Aorta (tissue), 5 donors: Measurements from ENCODE around the gene DMTF1. TPM values are rescaled to one million over a fixed set of nuclear protein-coding genes. Genes with fewer than 3 reads are reported as not detected.
"Not testable (repeated sequence)": the region's sequence is repeated elsewhere in the genome, so short reads cannot be mapped to it uniquely, and the experiment has no call there.

Experiments used
- ATAC-seq: fragments of 200-7000 bp; cut with Tn5 transposase; one replicate; pipeline ENCODE4 v1.9.1; 2022; ENCODE audit warnings: moderate library complexity; ENCODE audit not compliant: low FRiP score
- DNase-seq, 2 donors: peaks; one replicate each; pipeline ENCODE4 v3.0.0-alpha.2; 2020
- H3K27ac ChIP-seq, 2 donors: one replicate each; pipeline ENCODE4 v1.5.1; 2013; ENCODE audit warnings: low read length in 2 of 2, mild to moderate bottlenecking in 2 of 2, moderate library complexity in 2 of 2, control low read depth in 1 of 2, inconsistent platforms in 1 of 2, low read depth in 1 of 2
- H3K27me3 ChIP-seq, 2 donors: one replicate each; pipeline ENCODE4 v1.6.1; 2013; ENCODE audit warnings: control low read depth in 1 of 2, low read length in 1 of 2, mild to moderate bottlenecking in 1 of 2, moderate library complexity in 1 of 2; ENCODE audit not compliant: insufficient read depth in 2 of 2, control insufficient read depth in 1 of 2
- H3K36me3 ChIP-seq, 2 donors: one replicate each; pipeline ENCODE4 v1.6.1; 2013; ENCODE audit warnings: control low read depth in 1 of 2, low read length in 1 of 2, mild to moderate bottlenecking in 1 of 2; ENCODE audit not compliant: insufficient read depth in 2 of 2, control insufficient read depth in 1 of 2
- H3K4me1 ChIP-seq, 2 donors: one replicate each; pipeline ENCODE4 v1.6.1; 2013; ENCODE audit warnings: low read length in 2 of 2, control low read depth in 1 of 2, mild to moderate bottlenecking in 1 of 2, moderate library complexity in 1 of 2; ENCODE audit not compliant: insufficient read depth in 2 of 2, control insufficient read depth in 1 of 2
- H3K4me3 ChIP-seq, 2 donors: one replicate each; pipeline ENCODE4 v1.5.1; 2013; ENCODE audit warnings: low read length in 2 of 2, control low read depth in 1 of 2, mild to moderate bottlenecking in 1 of 2
- H3K9me3 ChIP-seq: one replicate; pipeline ENCODE4 v1.6.1; 2013; ENCODE audit warnings: mild to moderate bottlenecking, low read length; ENCODE audit not compliant: control insufficient read depth
- WGBS, 2 donors: extraction: QIAGEN DNeasy Blood & Tissue Kit; methylation state at CpG; one replicate each; pipeline ENCODE4 v1.1.7; 2013; 5-methylcytosine and 5-hydroxymethylcytosine counted together
- intact Hi-C, 2 donors: fragments of 100-400 bp; cut with DNase I; formaldehyde crosslinking; loops; one replicate each; pipeline versions ENCODE4 v1.14.2 to v1.15.0; 2022
- polyA plus RNA-seq, 2 donors: library from polyadenylated mRNA; stranded (reverse); fragments of 200-250 nt; gene quantifications; one replicate each; pipeline ENCODE4 v1.2.3, GENCODE V29; 2013
- total RNA-seq, 2 donors: library from RNA; stranded (reverse); fragmentation: NEBNext Ultra II Directional; extraction: Animal tissue kit (Norgen Biotek cat#: 25700); gene quantifications; one replicate each; pipeline ENCODE4 v1.2.1, GENCODE V29; 2021
- donor health status: healthy with polysubstance abuse.
- donor health status: Bipolar disorder and iron deficiency.
- donor health status: DM: no; HTN: no; CAD: no.
- donor health status: DM: no; HTN: no; CAD: no.
- donor health status: DM: yes; HTN: yes; CAD: no.

DMTF1 gene
- total and polyA plus RNA-seq, 4 donors, result 18.7 to 135 (median 73.1) TPM

- H3K4me1 ChIP-seq, result peaks cover 0 to 4% of the 10 kb centered on the region in 2 donors
- no peak overlapping the region for H3K4me3 ChIP-seq
- H3K9me3 ChIP-seq, result no peaks in the 10 kb centered on the region
- DNase-seq, result no peak
- no peak for ATAC-seq
- no peaks in the 10 kb centered on the region for H3K36me3 ChIP-seq
- H3K27me3 ChIP-seq, result no peaks in the 10 kb centered on the region
- no peak overlapping the region for H3K27ac ChIP-seq
- intact Hi-C loops, result no loop called here
These were observed 79.5 kb downstream of the DMTF1 start for GRCh38 chr7:87231711-87232110.

DNA sequence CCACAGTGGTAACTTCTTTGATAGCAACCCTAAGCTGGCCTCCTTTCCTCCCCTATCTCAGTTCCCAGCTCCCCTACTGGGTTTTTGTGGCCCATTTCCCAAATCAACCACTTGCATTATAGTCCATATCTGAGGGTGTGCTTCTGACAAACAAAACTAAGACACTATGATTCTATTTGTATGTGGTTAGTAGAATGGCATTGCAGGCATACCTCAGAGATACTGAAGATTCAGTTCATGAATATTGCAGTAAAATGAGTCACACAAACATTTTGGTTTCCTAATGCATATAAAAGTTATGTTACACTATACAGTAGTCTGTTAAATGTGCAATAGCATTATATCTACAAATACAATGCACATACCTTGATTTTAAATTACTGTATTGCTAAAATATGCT lies 82.7 kb downstream of the DMTF1 start:
- no peak overlapping the region for H3K27ac ChIP-seq
- intact Hi-C loops, result loop anchor here (5.0 kb wide), 1 partner anchor 308 kb away; no protein-coding TSS in a partner anchor
- no peaks in the 10 kb centered on the region for H3K27me3 ChIP-seq
- no peaks in the 10 kb centered on the region for H3K36me3 ChIP-seq
- H3K4me1 ChIP-seq, result peaks cover 0 to 4% of the 10 kb centered on the region in 2 donors
- ATAC-seq, result no peak
- H3K9me3 ChIP-seq, result no peaks in the 10 kb centered on the region
- H3K4me3 ChIP-seq, result no peak overlapping the region
- DNase-seq, result no peak

DNA sequence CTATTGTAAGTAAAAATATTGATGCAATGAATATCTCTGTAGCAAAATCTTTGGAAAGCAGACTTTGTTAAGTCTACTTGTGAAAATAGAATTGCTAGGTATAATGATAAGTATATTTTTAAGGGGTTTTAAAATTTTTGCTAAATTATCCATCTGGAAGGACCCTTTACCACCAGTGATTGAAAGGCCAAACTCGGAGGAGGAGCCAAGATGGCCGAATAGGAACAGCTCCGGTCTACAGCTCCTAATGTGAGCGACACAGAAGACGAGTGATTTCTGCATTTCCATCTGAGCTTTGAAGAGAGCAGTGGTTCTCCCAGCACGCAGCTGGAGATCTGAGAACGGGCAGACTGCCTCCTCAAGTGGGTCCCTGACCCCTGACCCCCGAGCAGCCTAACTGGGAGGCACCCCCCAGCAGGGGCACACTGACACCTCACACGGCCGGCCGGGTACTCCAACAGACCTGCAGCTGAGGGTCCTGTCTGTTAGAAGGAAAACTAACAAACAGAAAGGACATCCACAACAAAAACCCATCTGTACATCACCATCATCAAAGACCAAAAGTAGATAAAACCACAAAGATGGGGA lies 86.3 kb downstream of the DMTF1 start:
- H3K36me3 ChIP-seq, H3K27me3 ChIP-seq, H3K4me1 ChIP-seq, H3K4me3 ChIP-seq, ATAC-seq, H3K27ac ChIP-seq, DNase-seq, H3K9me3 ChIP-seq: not testable (repeated sequence)
- WGBS, 2 donors, result 56 to 62% methylated on average over 11 of the region's 11 CpGs
- intact Hi-C loops, result loop anchor here (5.0 kb wide), 1 partner anchor 311 kb away; no protein-coding TSS in a partner anchor

DNA sequence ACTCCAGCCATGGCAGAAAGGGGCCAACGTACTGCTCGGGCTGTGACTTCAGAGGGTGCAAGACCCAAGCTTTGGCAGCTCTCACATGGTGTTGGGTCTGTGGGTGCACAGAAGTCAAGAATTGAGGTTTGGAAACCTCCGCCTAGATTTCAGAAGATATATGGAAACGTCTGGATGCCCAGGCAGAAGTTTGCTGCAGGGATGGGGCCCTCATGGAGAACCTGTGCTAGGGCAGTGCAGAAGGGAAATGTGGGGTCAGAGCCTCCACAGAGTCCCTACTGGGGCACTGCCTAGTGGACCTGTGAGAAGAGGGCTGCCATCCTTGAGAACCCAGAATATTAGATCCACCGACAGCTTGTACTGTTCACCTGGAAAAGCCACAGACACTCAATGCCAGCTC lies 93.4 kb downstream of the DMTF1 start:
- H3K27ac ChIP-seq, DNase-seq, intact Hi-C loops, ATAC-seq, H3K4me1 ChIP-seq, H3K36me3 ChIP-seq, H3K27me3 ChIP-seq, H3K9me3 ChIP-seq, H3K4me3 ChIP-seq: not testable (repeated sequence)
- WGBS, 2 donors, result 90 to 93% methylated on average over 5 of the region's 5 CpGs

Other genes starting within 250 kb of the DMTF1 start
- 10 to 100 TPM; 17.9 to 23.7 TPM for gene ELAPOR2, start 92.8 kb upstream of the DMTF1 start, total RNA-seq
- 1 to 10 TPM; 2.7 to 2.9 TPM for gene ELAPOR2, start 92.8 kb upstream of the DMTF1 start, polyA plus RNA-seq
- 10 to 100 TPM; 25.3 to 37.7 TPM for gene TMEM243, start 67.3 kb downstream of the DMTF1 start, total RNA-seq
- gene TMEM243, start 67.3 kb downstream of the DMTF1 start, polyA plus RNA-seq, result 10 to 100 TPM; 16.9 to 46.6 TPM
- gene CROT, start 193.2 kb downstream of the DMTF1 start, total RNA-seq, result 10 to 100 TPM; 11.8 to 19.5 TPM
- gene CROT, start 193.2 kb downstream of the DMTF1 start, polyA plus RNA-seq, result 10 to 100 TPM; 11.0 to 16.1 TPM